Epithelial cell of prostate (primary cell): ENCODE measurements around the gene BRD4.
A peak's percentile ranks its signal among the peaks of the same experiment; 100 is the strongest.

Experiments used
- DNase-seq: peaks from one replicate; pipeline ENCODE4 v3.0.0-alpha.2; 2011; ENCODE audit warnings: low read depth, low spot score
- H3K27ac ChIP-seq: fragments of 450-650 bp; 2 replicates; pipeline ENCODE4 v1.5.1; 2017; ENCODE audit warnings: mild to moderate bottlenecking

BRD4 gene

GRCh38 chr19:15276620-15277215, 55.6 kb downstream of the BRD4 start:
- DNase-seq = no peak
- H3K27ac ChIP-seq = peak overlapping the region; percentile 38

- H3K27ac ChIP-seq = no peak overlapping the region
These were observed 57.9 kb downstream of the BRD4 start for GRCh38 chr19:15274477-15274876.

GRCh38 chr19:15269806-15270205, 62.5 kb downstream of the BRD4 start:
- no peak overlapping the region for H3K27ac ChIP-seq
- DNase-seq = no peak

More at GRCh38 chr19:15274477-15274876, 57.9 kb downstream of the BRD4 start:
- DNase-seq = no peak

- no peak overlapping the region for H3K27ac ChIP-seq
- DNase-seq = no peak
These were observed 63.4 kb downstream of the BRD4 start for GRCh38 chr19:15268928-15269253.

DNA sequence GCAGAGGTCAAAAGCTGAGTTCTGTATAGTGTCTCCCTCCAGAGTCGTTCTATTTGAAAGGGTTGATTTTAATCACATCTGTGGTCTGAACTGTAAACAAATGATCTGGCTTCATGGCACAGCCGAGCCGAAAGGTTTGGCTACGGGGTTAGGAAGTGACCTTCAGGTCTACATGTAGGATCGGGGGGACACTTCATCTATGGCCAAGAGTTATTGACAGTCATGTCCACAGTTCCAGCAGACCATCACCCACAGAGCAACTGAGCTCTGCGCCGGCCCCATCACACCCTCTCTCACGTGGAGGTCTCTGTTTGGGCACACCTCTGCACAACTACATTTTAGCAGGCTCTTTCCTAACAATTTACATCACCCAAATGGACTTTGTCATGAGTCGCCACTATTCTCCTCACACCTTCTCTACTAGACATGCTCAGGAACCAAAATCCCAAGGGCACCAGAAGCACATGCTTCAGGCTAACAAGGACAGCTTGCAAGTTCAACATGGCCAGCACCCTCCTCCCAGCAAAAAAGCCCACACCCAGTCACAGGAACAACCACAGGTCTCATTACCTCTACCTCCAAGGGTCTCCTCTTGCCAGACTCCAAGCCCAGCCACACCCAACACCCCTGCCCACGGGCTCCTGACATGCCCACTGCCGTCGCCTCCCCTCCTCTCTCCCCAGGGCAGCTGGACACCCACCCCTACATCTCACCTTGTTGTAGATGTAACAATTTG, 64.0 kb downstream of the BRD4 start:
- DNase-seq = no peak
- H3K27ac ChIP-seq = no peak overlapping the region

DNA sequence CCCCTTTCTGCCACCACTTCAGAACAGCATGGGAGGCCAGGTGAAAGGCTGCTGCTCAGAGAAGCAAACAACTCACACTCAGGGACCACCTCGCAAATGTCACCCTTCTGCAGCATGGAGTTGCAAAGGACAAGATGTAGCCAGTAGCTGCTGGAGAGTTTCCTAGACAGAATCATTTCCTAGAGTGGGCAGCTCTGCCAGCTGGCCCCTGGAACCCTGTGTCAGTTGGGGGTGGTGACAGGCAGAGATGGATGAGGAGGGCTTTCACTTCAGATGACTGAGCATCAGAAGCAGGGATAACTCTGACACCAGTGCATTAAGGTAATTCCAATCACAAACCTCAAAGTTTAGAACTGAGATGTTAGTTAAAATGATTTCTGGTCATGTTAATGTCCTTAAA, 65.7 kb downstream of the BRD4 start:
- H3K27ac ChIP-seq = no peak overlapping the region
- DNase-seq = no peak

DNA sequence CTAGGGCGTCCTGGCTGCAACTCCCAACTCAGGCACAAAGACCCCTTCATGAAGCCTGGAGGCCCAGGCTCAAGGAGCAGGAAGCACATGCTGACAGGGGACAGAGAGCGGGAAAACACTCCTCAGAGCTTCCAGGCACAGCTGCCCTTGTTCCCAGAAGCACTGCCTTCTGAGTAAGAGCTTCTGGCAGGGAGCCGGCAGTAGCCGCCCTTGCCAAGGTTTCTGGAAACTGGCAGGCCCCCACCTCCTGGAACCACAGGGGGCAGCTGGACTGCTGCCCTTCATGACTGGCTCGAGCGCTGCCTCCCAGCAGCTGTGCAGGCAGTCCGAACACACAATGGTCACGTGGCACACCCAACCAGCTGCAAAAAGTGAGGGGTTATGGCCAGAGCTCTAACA, 66.5 kb downstream of the BRD4 start:
- DNase-seq = no peak
- no peak overlapping the region for H3K27ac ChIP-seq

DNA sequence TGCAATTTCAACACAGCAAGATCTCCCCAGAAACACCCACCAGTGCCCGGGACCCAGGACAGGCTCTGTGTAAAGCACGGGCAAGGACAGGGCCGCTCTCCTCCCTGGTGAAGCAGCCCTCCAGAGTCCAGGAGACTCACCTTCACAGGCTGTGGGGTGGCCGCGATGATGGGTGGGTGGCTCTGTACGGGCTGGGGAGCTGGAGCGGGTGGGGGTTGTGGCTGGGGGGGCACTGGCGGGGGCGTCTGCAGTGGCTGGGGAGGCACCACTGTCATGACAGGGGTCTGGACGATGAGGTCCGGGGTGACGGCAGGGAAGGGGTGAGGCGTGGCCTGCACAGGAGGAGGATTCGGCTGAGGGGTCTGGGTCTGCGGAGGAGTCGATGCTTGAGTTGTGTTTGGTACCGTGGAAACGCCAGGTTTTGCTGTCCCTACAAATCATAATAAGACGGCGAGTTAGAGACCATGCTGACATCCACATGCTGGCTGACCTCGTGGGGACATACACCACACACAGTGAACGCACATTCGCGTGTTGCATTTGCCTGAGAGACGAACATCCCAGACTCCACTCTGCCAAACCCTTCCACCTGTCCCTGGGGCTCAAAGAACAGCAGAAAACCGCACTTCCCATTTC, 67.0 kb downstream of the BRD4 start:
- H3K27ac ChIP-seq = no peak overlapping the region
- no peak for DNase-seq

- DNase-seq = no peak
- no peak overlapping the region for H3K27ac ChIP-seq
These were observed 67.5 kb downstream of the BRD4 start for GRCh38 chr19:15264933-15265206.

- DNase-seq = no peak
- no peak overlapping the region for H3K27ac ChIP-seq
These were observed 68.0 kb downstream of the BRD4 start for GRCh38 chr19:15264061-15264932.

GRCh38 chr19:15263361-15263985, 68.9 kb downstream of the BRD4 start:
- H3K27ac ChIP-seq = no peak overlapping the region
- DNase-seq = no peak

GRCh38 chr19:15262011-15262410, 70.3 kb downstream of the BRD4 start:
- H3K27ac ChIP-seq = no peak overlapping the region
- no peak for DNase-seq

- no peak for DNase-seq
- no peak overlapping the region for H3K27ac ChIP-seq
These were observed 71.4 kb downstream of the BRD4 start for GRCh38 chr19:15260939-15261338.

GRCh38 chr19:15259907-15260306, 72.4 kb downstream of the BRD4 start:
- H3K27ac ChIP-seq = no peak overlapping the region
- DNase-seq = no peak

DNA sequence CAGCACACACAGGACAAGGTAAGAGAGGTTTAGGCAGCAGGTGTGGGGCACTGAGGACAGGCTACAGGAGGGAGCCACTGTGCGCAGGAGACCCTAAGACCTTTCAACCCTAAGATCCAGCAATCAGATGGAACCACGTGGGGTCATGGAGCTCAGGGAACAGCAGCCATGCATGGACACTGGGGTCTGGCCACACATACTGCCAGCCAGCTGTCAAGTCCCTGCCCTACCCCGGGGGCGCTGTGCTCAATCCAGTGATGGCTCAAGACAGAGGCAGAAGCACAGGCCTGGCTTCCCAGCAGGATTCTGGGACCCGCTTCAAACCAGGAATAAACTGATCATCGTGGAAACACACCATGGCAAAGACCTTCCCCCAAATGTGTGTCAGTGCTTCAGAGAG, 74.6 kb downstream of the BRD4 start:
- no peak overlapping the region for H3K27ac ChIP-seq
- no peak for DNase-seq

DNA sequence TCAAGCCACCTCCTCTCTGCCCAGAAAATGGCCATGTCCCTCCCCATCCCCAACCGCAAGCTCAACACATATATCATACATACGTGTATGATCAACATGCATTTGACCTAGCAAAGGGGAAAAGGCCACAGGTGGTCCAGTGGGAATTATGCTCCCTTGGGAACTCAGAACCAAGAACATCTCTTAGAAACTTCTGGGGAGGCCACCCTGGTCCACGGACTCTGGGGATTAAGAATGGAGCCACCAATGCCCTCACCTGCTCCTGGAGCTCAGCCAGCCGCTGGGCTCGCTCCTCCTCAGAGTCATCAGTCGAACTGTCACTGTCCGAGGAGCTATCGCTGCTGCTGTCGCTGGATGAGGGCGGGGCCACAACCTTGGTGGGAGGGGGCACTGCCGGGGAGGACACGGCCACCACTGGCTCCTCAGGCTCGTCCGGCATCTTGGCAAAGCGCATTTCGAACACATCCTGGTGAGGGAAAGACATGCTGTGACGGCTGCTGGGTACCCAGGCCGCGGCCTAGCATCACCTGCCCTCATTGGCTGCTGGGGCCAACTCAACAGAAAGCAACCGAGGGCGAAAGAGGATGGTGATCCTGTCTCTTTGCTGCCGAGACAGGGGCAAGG, 75.5 kb downstream of the BRD4 start:
- DNase-seq = no peak
- no peak overlapping the region for H3K27ac ChIP-seq

DNA sequence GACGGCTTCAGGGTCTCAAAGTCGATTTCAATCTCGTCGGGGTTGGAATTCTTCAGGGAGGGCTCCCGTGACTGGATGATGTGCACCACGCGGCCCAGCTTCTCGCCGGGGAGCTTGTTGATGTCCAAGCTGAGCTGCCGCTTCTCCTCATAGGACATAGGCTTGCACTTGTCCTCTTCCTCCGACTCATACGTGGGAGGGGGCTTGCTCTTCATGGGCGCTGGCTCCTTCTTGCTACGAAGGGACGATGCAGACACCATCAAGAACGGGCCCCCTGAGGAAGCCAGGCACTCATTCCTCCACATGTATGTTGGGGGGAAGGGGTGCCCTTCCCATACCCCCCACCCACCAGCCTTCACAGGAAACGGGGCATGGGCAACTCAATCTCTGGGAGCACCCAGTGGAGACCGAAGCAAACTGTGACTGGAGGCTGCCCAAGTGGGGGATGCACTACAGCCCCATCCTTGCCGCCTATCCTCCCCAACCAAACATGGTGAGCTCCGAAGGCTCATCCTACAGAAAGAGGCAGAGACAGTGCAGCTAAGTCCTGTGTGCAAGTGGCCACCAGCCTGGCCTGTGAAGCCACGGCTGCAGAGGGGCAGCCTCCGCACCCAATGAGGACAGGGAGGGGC, 76.9 kb downstream of the BRD4 start:
- no peak overlapping the region for H3K27ac ChIP-seq
- no peak for DNase-seq

- no peak overlapping the region for H3K27ac ChIP-seq
- no peak for DNase-seq
These were observed 77.8 kb downstream of the BRD4 start for GRCh38 chr19:15254547-15254946.

GRCh38 chr19:15253513-15253912, 78.8 kb downstream of the BRD4 start:
- DNase-seq = no peak
- no peak overlapping the region for H3K27ac ChIP-seq

DNA sequence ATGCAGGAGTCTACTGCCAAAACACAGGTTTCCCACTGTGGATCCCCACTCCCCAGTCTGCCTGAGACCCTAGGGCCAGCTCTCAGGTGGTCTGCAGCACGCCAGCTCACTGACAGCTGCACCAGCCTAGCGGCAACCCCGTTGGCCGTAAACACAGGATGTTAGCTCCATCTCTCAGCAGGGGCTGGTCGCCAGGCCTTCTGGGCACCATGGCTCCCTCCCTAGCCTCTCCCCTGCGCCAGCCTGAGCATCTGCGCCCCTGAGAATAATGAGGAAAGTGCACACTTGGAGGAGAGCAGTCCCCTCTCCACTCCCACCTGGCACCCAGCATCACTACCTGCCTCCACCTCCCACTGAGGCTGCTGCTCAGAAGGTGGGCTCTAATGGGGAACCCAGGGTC, 79.3 kb downstream of the BRD4 start:
- no peak overlapping the region for H3K27ac ChIP-seq
- DNase-seq = no peak
